ENCODE measurements around the gene MTA1.

Gene MTA1

GRCh38 chr14:105420974-105421674 lies 1.5 kb downstream of the MTA1 start:
- DNase-seq: no peak
- in situ Hi-C loops (cut with MboI; ENCODE audit: low pct_unique_long_range_greater_than_20kb, low sequenced_read_pairs): no loop called here

DNA sequence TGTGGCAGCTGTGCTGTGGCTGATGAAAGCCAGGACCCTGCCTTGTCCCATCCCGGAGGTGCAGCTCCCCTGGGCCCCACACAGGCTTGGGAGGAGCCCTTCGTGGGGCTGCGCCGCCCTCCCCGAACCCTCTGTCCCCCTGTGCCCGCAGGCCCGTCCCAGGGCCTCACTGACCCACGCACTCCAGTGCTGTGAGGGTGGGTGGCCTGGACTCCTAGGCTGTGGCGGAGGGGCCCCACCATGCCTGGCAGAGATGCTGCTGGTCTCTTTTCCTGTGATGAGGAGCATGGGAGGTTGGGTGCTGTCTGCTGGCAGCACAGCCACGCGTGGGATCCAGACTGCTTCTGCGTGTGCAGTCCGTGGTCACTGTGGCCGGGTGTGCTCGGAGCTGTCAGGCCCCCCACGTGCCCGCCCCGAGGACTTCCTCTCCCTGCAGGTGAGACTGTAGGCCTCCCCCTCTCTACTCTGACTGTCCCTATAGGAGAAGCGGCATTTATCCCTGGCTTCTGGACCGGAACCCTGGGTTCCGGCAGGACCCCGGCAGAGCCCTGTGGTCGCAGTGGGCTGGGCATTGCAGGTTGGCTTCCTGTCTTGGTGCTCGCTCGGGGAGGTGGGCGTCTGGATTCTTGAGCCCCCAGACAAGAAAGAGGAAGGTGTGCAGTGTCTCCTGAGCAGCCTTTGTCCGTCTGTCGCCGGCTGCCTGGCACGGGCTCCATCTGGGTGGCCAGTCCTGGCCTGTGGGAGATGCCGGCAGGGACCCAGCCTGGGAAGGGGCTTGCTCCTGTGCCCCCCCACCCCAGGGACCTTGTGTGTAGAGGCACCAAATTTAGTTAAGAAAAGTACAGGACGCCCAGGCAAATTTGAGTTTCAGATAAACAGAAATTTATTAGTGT lies 2.3 kb downstream of the MTA1 start:
- peak; percentile 40 for DNase-seq
- in situ Hi-C loops (cut with MboI; ENCODE audit: low pct_unique_long_range_greater_than_20kb, low sequenced_read_pairs): no loop called here

DNA sequence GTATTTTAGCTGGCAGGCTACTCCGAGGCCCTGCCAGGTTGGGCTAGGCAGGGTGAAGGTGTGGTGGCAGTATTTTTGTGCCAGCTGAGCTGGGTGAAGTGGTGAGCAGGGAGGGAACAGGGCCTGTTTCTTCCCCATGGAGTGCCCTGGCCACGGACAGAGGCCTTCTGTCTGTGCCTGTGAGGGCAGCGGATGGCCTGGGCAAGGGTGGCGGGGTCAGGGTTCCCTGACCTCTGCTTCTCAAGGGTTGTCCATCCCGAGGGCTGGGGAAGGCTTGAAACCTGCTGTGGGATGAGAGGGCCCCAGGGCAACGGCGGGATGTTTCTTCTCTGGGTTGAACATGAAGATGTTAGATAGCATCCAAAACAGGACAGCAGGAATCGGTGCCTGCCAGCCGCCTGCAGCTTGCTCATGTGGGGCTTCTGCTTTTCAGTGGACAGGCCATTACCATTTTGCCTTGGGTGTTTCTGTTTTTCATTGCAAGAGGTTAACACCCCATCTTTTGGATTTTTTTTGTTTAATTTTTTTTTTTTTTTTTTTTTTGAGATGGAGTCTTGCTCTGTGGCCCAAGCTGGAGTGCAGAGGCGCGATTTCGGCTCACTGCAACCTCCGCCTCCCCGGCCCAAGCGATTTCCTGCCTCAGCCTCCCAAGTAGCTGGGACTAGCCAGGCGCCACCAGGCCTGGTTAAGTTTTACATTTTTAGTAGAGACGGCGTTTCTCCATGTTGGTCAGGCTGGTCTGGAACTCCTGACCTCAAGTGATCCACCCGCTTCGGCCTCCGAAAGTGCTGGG lies 3.3 kb downstream of the MTA1 start:
- in situ Hi-C loops (cut with MboI; ENCODE audit: low pct_unique_long_range_greater_than_20kb, low sequenced_read_pairs): no loop called here
- no peak for DNase-seq

- DNase-seq: no peak
- in situ Hi-C loops (cut with MboI; ENCODE audit: low pct_unique_long_range_greater_than_20kb, low sequenced_read_pairs): no loop called here
Measured at GRCh38 chr14:105423488-105424195, 4.0 kb downstream of the MTA1 start.

DNA sequence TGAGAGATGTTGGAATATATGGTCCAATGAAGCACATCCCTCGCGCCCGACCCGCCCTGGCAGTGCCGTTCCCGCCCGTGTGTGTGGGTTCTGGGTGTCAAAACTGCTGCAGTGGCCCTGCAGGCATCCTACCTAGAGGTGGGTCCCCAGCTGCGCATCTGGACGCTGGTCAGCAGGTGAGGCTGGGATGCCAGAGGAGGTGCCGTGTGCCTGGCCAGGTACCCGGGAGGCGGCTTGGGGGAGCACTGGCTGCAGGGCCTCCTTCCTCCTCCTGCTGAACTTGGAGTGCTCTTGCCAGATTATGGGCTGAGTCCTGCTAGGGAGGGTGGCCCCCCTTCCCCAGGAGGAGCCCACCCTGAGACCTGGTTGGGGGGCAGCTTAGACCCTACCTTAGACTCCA lies 5.2 kb downstream of the MTA1 start:
- in situ Hi-C loops (cut with MboI; ENCODE audit: low pct_unique_long_range_greater_than_20kb, low sequenced_read_pairs): no loop called here
- no peak for DNase-seq

- in situ Hi-C loops (cut with MboI; ENCODE audit: low pct_unique_long_range_greater_than_20kb, low sequenced_read_pairs): no loop called here
- DNase-seq: no peak
Measured at GRCh38 chr14:105425823-105426247, 6.2 kb downstream of the MTA1 start.

GRCh38 chr14:105426416-105427130 lies 6.9 kb downstream of the MTA1 start:
- in situ Hi-C loops (cut with MboI; ENCODE audit: low pct_unique_long_range_greater_than_20kb, low sequenced_read_pairs): no loop called here
- no peak for DNase-seq

DNA sequence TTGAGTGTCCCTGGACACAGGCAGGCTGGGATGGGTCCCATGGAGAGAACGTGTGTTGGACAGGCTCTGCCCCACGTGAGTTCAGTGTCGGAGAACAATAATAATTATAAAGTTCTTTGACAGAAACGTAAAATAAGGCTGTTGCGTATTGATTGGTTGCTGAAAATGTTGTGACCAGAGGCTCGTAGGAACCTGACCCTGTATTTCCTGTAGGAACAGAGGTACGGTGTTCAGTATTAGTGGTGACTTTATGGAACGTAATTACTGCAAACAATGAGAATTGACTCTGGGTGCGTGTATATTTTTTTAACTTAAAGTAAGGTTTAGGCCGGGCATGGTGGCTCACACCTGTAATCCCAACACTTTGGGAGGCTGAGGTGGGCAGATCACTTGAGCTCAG lies 7.8 kb downstream of the MTA1 start:
- DNase-seq: no peak
- in situ Hi-C loops (cut with MboI; ENCODE audit: low pct_unique_long_range_greater_than_20kb, low sequenced_read_pairs): no loop called here

GRCh38 chr14:105427936-105428485 lies 8.4 kb downstream of the MTA1 start:
- in situ Hi-C loops (cut with MboI; ENCODE audit: low pct_unique_long_range_greater_than_20kb, low sequenced_read_pairs): no loop called here

DNA sequence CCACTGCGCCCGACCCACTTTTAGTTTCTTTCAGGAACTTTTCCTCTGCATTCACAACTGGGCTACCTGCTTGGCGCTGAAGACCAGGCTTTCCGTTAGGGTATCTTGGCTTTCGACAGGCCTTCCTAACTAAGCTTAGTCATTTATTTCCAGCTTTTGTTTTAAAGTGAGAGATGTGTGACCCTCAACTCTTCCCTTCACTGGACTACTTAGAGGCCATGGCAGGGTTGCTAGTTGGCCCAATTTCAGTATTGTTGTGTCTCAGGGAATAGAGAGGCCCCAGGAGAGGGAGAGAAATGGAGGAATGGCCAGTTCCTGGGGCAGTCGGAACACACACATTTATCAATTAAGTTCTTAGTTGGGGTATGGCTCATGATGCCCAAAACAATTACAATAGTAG lies 10.4 kb downstream of the MTA1 start:
- DNase-seq: no peak
- in situ Hi-C loops (cut with MboI; ENCODE audit: low pct_unique_long_range_greater_than_20kb, low sequenced_read_pairs): no loop called here

More at GRCh38 chr14:105427936-105428485, 8.4 kb downstream of the MTA1 start:
- DNase-seq: no peak

DNA sequence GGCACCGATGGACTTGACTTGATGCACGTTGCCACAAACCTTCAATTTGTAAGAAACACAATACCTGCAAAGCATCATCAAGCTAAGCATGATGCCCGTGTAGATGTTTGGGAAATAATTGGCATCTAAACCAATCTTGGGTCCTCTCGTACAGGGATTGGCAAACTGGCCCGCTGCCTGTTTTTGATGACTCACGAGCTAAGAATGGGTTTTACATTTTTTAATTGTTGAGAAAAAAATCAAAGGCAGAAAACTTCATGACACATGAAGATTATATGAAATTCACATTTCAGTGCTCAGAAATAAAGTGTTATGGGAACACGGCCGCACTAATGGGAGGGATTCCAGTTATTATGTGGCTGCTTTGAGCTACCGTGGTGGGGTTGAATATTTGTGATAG lies 10.9 kb downstream of the MTA1 start:
- no peak for DNase-seq
- in situ Hi-C loops (cut with MboI; ENCODE audit: low pct_unique_long_range_greater_than_20kb, low sequenced_read_pairs): no loop called here

DNA sequence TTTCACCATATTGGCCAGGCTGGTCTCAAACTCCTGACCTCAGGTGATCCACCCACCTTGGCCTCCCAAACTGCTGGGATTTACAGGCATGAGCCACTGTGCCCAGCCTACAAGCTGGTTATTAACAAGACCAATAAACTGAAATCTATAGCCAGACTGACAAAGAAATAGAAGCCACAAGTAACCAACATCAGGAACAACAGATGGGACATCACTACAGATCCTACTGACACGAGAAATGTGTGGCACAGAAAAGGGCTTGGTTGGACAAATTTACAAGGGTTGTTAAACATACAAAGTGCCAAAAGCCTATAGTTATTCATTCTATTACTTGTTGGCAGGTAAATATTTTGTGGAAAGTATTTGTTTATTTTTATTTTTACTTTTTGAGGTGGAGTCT lies 11.6 kb downstream of the MTA1 start:
- in situ Hi-C loops (cut with MboI; ENCODE audit: low pct_unique_long_range_greater_than_20kb, low sequenced_read_pairs): no loop called here
- DNase-seq: no peak

- DNase-seq: no peak
- in situ Hi-C loops (cut with MboI; ENCODE audit: low pct_unique_long_range_greater_than_20kb, low sequenced_read_pairs): no loop called here
Measured at GRCh38 chr14:105432657-105433056, 13.0 kb downstream of the MTA1 start.

GRCh38 chr14:105433161-105433605 lies 13.6 kb downstream of the MTA1 start:
- DNase-seq: no peak
- in situ Hi-C loops (cut with MboI; ENCODE audit: low pct_unique_long_range_greater_than_20kb, low sequenced_read_pairs): no loop called here

DNA sequence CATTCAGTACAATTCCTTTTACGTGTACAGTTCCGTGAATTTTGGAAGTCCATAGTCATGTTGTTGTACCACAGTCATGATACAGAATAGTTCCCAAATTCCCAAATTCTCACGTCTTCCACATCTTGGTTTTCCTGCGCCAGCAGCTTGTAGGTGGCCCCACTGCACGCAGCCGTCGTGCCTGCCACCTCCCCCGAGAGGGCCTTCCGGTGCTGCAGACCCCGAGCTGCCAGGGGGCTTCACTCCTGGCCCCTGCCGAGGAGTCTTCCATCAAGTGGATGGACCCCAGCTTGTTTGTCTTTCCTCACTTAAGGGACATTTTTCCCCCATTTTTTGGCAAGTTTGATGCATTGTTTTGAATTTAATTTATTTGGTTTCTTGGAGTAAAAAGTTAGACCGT lies 16.8 kb downstream of the MTA1 start:
- in situ Hi-C loops (cut with MboI; ENCODE audit: low pct_unique_long_range_greater_than_20kb, low sequenced_read_pairs): no loop called here
- DNase-seq: no peak

DNA sequence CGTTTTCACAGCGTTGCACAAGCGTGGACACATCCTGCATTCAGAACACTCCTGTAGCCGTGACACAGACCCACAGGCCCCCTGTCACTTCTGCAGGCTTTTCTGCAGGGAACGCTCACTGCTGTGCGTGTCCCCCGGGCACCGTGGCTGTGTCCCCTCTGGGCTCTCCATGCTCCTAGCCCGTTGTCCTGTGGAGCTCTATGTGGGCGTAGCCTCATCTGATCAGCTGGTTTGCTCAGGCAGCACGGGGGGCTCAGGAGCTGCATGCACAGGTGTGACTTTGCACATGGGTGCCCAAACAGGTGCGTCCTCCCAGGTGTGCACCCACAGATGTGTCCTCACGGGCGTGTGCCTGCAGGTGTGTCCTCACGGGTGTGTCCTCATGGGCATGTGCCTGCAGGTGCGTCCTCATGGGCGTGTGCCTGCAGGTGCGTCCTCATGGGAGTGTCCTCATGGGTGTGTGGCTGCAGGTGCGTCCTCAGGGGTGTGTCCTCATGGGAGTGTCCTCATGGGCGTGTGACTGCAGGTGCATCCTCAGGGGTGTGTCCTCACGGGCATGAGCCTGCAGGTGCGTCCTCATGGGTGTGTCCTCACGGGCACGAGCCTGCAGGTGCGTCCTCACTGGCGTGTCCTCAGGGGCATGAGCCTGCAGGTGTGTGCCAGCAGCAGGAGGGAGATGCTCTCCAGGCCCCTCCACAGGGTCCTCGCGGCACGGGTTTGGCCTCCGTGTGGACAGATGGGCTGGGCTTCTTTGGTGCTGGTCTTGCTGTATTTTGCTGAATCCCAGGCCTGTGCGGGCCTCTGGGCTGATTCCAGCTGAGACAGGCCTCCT lies 17.5 kb downstream of the MTA1 start:
- DNase-seq: no peak
- in situ Hi-C loops (cut with MboI; ENCODE audit: low pct_unique_long_range_greater_than_20kb, low sequenced_read_pairs): no loop called here

DNA sequence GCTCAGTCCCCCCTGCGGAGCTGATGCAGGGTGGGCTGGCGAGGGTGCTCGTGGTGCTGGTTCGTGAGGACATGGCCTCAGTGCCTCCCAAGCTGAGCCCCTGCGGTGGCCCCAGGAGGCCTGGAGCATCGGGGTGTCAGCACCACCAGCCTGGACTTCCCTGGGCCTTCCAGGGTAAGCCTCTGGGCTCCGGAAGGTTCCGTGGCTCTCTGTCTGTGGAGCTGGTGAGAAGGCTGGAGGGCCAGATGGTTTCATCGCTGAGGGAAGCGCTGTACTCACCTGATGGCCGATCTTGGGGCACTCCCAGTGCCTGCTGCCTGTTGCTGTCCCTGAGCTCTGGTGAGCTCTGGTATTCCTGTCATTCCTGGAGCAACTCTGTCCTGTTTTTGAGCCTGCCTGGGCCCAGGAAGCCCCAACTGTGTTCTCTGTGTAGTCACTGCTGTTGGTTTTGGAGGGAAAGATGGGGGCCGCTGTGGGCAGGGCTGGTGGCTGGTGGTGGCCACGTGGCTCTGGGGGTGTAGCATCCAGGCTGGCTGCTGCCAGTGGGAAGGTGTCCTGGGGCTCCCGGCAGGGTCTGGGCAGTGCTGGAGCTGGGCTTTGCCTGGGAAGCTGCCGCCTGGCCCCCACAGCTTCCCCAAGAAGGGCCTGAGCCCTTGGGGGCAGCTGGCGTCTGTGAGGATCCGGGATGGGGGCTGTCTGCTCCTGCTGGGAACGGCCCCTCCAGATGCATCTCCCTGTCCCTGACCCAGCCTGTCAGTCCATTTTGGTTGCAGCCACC lies 18.3 kb downstream of the MTA1 start:
- in situ Hi-C loops (cut with MboI; ENCODE audit: low pct_unique_long_range_greater_than_20kb, low sequenced_read_pairs): no loop called here
- no peak for DNase-seq

Measured in KBM-7 (cell line).